Type B pancreatic cell (in vitro differentiated cells): ENCODE measurements around the gene CELSR2. TPM values are rescaled to one million over a fixed set of nuclear protein-coding genes. Genes with fewer than 3 reads are reported as not detected.
A peak's percentile ranks its signal among the peaks of the same experiment; 100 is the strongest.
"Not testable (repeated sequence)": the region's sequence is repeated elsewhere in the genome, so short reads cannot be mapped to it uniquely, and the experiment has no call there.

Source experiments
- DNase-seq: peaks from one replicate; pipeline ENCODE4 v3.0.0; 2021; ENCODE audit warnings: mixed read lengths; ENCODE audit not compliant: unreplicated experiment; ENCODE audit errors: extremely low spot score
- H3K27ac Mint-ChIP-seq: 2 replicates; pipeline ENCODE4 v1.8.0; 2021; ENCODE audit warnings: mild to moderate bottlenecking, mixed read lengths
- H3K27me3 Mint-ChIP-seq: 2 replicates; pipeline ENCODE4 v1.8.0; 2021; ENCODE audit warnings: mixed read lengths
- H3K36me3 Mint-ChIP-seq: 2 replicates; pipeline ENCODE4 v1.8.0; 2021; ENCODE audit warnings: mixed read lengths
- H3K4me1 Mint-ChIP-seq: one replicate; pipeline ENCODE4 v1.8.0; 2021; ENCODE audit warnings: mixed read lengths; ENCODE audit not compliant: unreplicated experiment
- H3K4me3 Mint-ChIP-seq: 2 replicates; pipeline ENCODE4 v1.8.0; 2021; ENCODE audit warnings: mild to moderate bottlenecking, mixed read lengths
- H3K9me3 Mint-ChIP-seq: 2 replicates; pipeline ENCODE4 v1.8.0; 2021; ENCODE audit warnings: mixed read lengths
- total RNA-seq: library from RNA; stranded (reverse); gene quantifications from 2 replicates; pipeline ENCODE4 v1.2.1, GENCODE V29; 2021; ENCODE audit warnings: low replicate concordance
- TF ChIP-seq, protein P1 (sequence below): fragments of 200-600 bp; sonication (generic); conservative IDR thresholded peaks from 2 replicates; pipeline ENCODE4 v1.5.0; 2021; ENCODE audit warnings: antibody characterized with exemption, mild to moderate bottlenecking

CELSR2 gene
- total RNA-seq, 1 donor from 2014 or later = 35.5 TPM

GRCh38 chr1:109282497-109282951 is 33.2 kb downstream of the CELSR2 start:
- H3K36me3 Mint-ChIP-seq = peaks cover 10% of the 10 kb centered on the region
- DNase-seq = no peak
- no peaks in the 10 kb centered on the region for H3K27me3 Mint-ChIP-seq
- H3K4me1 Mint-ChIP-seq = peaks cover 23% of the 10 kb centered on the region
- TF ChIP-seq, protein P1, sequence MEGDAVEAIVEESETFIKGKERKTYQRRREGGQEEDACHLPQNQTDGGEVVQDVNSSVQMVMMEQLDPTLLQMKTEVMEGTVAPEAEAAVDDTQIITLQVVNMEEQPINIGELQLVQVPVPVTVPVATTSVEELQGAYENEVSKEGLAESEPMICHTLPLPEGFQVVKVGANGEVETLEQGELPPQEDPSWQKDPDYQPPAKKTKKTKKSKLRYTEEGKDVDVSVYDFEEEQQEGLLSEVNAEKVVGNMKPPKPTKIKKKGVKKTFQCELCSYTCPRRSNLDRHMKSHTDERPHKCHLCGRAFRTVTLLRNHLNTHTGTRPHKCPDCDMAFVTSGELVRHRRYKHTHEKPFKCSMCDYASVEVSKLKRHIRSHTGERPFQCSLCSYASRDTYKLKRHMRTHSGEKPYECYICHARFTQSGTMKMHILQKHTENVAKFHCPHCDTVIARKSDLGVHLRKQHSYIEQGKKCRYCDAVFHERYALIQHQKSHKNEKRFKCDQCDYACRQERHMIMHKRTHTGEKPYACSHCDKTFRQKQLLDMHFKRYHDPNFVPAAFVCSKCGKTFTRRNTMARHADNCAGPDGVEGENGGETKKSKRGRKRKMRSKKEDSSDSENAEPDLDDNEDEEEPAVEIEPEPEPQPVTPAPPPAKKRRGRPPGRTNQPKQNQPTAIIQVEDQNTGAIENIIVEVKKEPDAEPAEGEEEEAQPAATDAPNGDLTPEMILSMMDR = no peak
- H3K9me3 Mint-ChIP-seq = no peaks in the 10 kb centered on the region
- peak overlapping the region; percentile 88 for H3K27ac Mint-ChIP-seq
- peak overlapping the region; percentile 100 for H3K4me3 Mint-ChIP-seq

DNA sequence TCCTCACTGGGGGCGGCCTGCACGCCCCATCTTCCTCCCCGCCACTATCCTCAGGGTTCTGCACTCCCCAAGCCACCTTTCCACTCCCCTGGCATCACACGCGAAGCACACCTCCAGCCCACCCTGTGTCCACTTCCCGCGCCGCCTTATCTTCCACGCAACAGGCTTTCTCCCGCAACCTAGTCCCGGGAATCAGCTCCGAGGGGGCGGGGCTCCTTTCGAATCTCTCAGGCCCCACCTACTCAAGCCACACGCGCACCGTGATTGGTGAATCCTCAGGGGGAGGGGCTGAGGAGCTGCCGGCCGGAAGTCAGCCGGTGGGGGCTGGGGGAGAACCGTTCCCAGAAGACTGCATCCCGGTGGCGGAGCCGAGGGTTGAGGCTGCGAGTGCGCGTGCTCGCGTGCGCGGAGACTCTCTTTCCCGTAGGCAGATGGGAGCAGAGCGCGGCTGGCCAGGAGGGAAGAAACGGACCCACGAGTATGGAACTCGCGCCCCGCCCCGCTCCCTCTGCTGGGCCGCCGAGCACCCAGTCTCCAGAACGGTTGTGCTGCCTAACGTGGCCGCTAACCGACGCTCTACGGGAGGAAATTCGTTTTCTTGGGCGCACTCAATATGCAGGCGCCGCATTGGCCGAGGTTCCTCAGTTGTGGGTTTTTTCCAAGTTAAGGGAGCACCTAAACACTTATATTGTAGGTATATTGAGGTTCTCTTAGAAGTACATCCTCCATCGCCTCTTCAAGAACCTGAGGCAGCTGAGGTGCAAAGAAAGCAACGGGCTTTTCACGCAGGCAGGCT is 33.8 kb downstream of the CELSR2 start, which contains the start of gene PSRC1:
Gene PSRC1, minus strand, starts transcription at position 194 of the 796 bp plus-strand sequence.
- TF ChIP-seq, protein P1 = peak; percentile 62
- peak within 1 kb of the TSS; percentile 88 for H3K27ac Mint-ChIP-seq
- DNase-seq = peak; percentile 94
- H3K27me3 Mint-ChIP-seq = no peaks in the 10 kb centered on the region
- no peaks in the 10 kb centered on the region for H3K9me3 Mint-ChIP-seq
- H3K4me3 Mint-ChIP-seq = peak within 1 kb of the TSS; percentile 100
- peaks cover 10% of the 10 kb centered on the region for H3K36me3 Mint-ChIP-seq
- H3K4me1 Mint-ChIP-seq = peaks cover 22% of the 10 kb centered on the region

DNA sequence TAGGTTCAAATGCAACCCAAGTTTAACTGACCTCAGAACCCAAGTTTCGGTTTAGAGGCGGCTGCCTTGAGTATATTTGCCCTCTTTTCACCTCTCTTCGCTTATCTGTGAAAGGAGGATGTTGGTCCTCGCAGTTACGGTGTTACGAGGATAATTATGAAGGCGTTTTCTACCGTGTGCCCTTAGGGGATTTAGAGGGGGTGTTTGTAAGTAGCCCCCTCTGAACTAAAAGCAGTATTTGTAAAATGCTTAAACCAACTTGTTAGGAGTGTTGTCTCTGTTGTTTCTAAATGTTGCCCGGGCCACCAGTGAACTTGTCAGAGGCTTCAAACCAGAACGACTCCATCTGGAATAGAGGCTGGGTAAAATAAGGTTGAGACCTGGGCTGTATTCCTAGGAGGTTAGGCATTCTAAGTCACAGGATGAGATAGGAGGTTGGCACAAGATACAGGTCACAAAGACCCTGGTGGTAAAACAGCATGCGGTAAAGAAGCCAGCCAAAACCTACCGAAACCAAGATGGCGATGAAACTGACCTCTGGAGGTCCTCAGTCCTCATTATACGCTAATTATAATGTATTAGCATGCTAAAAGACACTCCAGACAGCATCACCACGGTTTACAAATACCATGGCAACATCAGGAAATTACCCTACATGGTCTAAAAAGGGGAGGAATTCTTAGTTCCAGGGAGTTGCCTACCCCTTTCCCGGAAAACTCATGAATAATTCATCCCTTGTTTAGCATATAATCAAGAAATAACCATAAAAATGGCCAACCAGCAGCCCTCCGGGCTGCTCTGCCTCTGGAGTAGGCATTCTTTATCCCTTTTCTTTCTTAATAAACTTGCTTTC is 34.6 kb downstream of the CELSR2 start:
- Mint-ChIP-seq H3K27me3 (no peaks in the 10 kb centered on the region), H3K36me3 (peaks cover 7% of the 10 kb centered on the region), H3K4me1 (peaks cover 20% of the 10 kb centered on the region), H3K9me3 (no peaks in the 10 kb centered on the region), H3K4me3 (peak overlapping the region; percentile 100), H3K27ac (peak overlapping the region; percentile 88)
- TF ChIP-seq, protein P1 = no peak
- no peak for DNase-seq

DNA sequence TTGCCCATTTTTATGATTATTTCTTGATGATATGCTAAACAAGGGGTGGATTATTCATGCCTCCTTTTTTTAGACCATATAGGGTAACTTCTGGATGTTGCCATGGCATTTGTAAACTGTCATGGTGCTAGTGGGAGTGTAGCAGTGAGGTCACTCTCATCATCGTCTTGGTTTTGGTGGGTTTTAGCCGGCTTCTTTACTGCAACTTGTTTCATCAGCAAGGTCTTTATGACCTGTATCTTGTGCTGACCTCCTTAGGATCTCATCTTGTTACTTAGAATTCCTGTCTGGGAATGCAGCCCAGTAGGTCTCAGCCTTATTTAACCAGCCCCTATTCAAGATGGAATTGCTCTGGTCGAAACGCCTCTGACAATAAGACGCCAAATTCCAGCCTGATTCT is 37.4 kb downstream of the CELSR2 start:
- not testable (repeated sequence) for DNase-seq, H3K4me3 Mint-ChIP-seq, H3K36me3 Mint-ChIP-seq, H3K27ac Mint-ChIP-seq, H3K9me3 Mint-ChIP-seq, H3K27me3 Mint-ChIP-seq
- H3K4me1 Mint-ChIP-seq = peaks cover 11% of the 10 kb centered on the region

GRCh38 chr1:109290137-109290536 is 40.8 kb downstream of the CELSR2 start:
- Mint-ChIP-seq H3K36me3 (no peaks in the 10 kb centered on the region), H3K27me3 (no peaks in the 10 kb centered on the region), H3K27ac (no peak overlapping the region), H3K4me1 (peaks cover 6% of the 10 kb centered on the region), H3K9me3 (no peaks in the 10 kb centered on the region), H3K4me3 (no peak overlapping the region)
- DNase-seq = no peak
- TF ChIP-seq, protein P1 = no peak

- no peak for DNase-seq
- Mint-ChIP-seq H3K4me1 (peaks cover 6% of the 10 kb centered on the region), H3K27ac (no peak overlapping the region), H3K9me3 (no peaks in the 10 kb centered on the region), H3K27me3 (peaks cover 4% of the 10 kb centered on the region), H3K4me3 (no peak overlapping the region), H3K36me3 (no peaks in the 10 kb centered on the region)
- TF ChIP-seq, protein P1 = no peak
These were observed 41.7 kb downstream of the CELSR2 start for GRCh38 chr1:109290998-109291397.
